ENCODE data around the gene AIRE. TPM values are rescaled to one million over a fixed set of nuclear protein-coding genes. Genes with fewer than 3 reads are reported as not detected.

Gene AIRE
- polyA plus RNA-seq, 3 donors = 0.49 to 0.80 (median 0.50) TPM

- DNase-seq (ENCODE audit: extremely low read depth in 1 of 11, low read depth in 9 of 11, low spot score in 4 of 11) = no peak
Observed at GRCh38 chr21:44345495-44345894, 59.8 kb downstream of the AIRE start.

- no peak for DNase-seq (ENCODE audit: extremely low read depth in 1 of 11, low read depth in 9 of 11, low spot score in 4 of 11)
Observed at GRCh38 chr21:44347911-44348451, 62.3 kb downstream of the AIRE start.

Other genes starting within 250 kb of the AIRE start
- gene PWP2, start 178.5 kb upstream of the AIRE start, polyA plus RNA-seq (ENCODE audit: insufficient read length in 3 of 3) = 10 to 100 TPM in 2 of 3 donors, 1 to 10 TPM in 1; 3.6 to 14.2 (median 11.6) TPM
- gene GATD3, start 152.2 kb upstream of the AIRE start, polyA plus RNA-seq (ENCODE audit: insufficient read length in 3 of 3) = 100 to 1,000 TPM in 1 of 3 donors, 10 to 100 TPM in 2; 21.0 to 102 (median 60.9) TPM
- 10 to 100 TPM in 1 of 3 donors, 1 to 10 TPM in 2; 5.1 to 14.9 (median 8.4) TPM for gene ICOSLG, start 44.9 kb upstream of the AIRE start, polyA plus RNA-seq (ENCODE audit: insufficient read length in 3 of 3)
- gene DNMT3L, start 24.0 kb upstream of the AIRE start, polyA plus RNA-seq (ENCODE audit: insufficient read length in 3 of 3) = not detected
- gene PFKL, start 14.2 kb downstream of the AIRE start, polyA plus RNA-seq (ENCODE audit: insufficient read length in 3 of 3) = 100 to 1,000 TPM; 101 to 165 (median 162) TPM
- gene CFAP410, start 53.5 kb downstream of the AIRE start, polyA plus RNA-seq (ENCODE audit: insufficient read length in 3 of 3) = 10 to 100 TPM; 14.9 to 38.7 (median 31.9) TPM
- 1 to 10 TPM in 2 of 3 donors, under 1 TPM in 1; 0.81 to 1.4 (median 1.2) TPM for gene TRPM2, start 67.7 kb downstream of the AIRE start, polyA plus RNA-seq (ENCODE audit: insufficient read length in 3 of 3)
- 1 to 10 TPM; 4.1 to 6.0 (median 5.8) TPM for gene LRRC3, start 169.6 kb downstream of the AIRE start, polyA plus RNA-seq (ENCODE audit: insufficient read length in 3 of 3)

Data from renal cortex interstitium (tissue), 11 donors.